Myocyte (in vitro differentiated cells): ENCODE results near the gene TOP2B. TPM values are rescaled to one million over a fixed set of nuclear protein-coding genes. Genes with fewer than 3 reads are reported as not detected.

Experiments used
- DNase-seq: peaks from one replicate; pipeline ENCODE4 v3.0.0-alpha.2; 2012; ENCODE audit warnings: low read depth
- microRNA-seq: library from miRNA; unstranded; fragments of <30 nt; microRNA quantifications from one replicate; pipeline ENCODE4, GENCODE V29; 2016
- total RNA-seq: library from RNA; depleted of rRNA; stranded (reverse); fragments of >200 nt; gene quantifications from 2 replicates; pipeline ENCODE4 v1.2.3, GENCODE V29; 2014

TOP2B gene
- total RNA-seq, 1 donor from 2014 or later, result 85.6 TPM

GRCh38 chr3:25565807-25566206 is 98.9 kb downstream of the TOP2B start:
- no peak for DNase-seq

- DNase-seq, result no peak
Measured at GRCh38 chr3:25564075-25564474, 100.6 kb downstream of the TOP2B start.

GRCh38 chr3:25563601-25564000 is 101.1 kb downstream of the TOP2B start:
- DNase-seq, result no peak

- no peak for DNase-seq
Measured at GRCh38 chr3:25558796-25559195, 105.9 kb downstream of the TOP2B start.

GRCh38 chr3:25558121-25558520 is 106.6 kb downstream of the TOP2B start:
- DNase-seq, result no peak

- peak; percentile 57 for DNase-seq
Measured at GRCh38 chr3:25557694-25558093, 107.0 kb downstream of the TOP2B start.

GRCh38 chr3:25556447-25556846 is 108.3 kb downstream of the TOP2B start:
- no peak for DNase-seq

GRCh38 chr3:25555695-25556437 is 108.8 kb downstream of the TOP2B start:
- DNase-seq, result no peak

- no peak for DNase-seq
Measured at GRCh38 chr3:25554376-25554775, 110.3 kb downstream of the TOP2B start.

- no peak for DNase-seq
Measured at GRCh38 chr3:25552251-25552650, 112.5 kb downstream of the TOP2B start.

GRCh38 chr3:25548836-25549235 is 115.9 kb downstream of the TOP2B start:
- DNase-seq, result no peak

GRCh38 chr3:25547943-25548674 is 116.6 kb downstream of the TOP2B start:
- DNase-seq, result peak; percentile 34

Small RNA genes lying within 50 kb of the gene (microRNA-seq; reads per million reads assigned to microRNA genes)
- not detected for gene MIR4442

Other genes with a start within 250 kb of the TOP2B start
- 0.13 TPM in 1 of 2 replicates, not detected in the other for gene RARB, start 236.6 kb downstream of the TOP2B start, total RNA-seq
- 24.1 and 26.6 TPM in 2 replicates for gene NGLY1, start 118.5 kb upstream of the TOP2B start, total RNA-seq
- gene OXSM, start 125.2 kb upstream of the TOP2B start, total RNA-seq, result 13.0 and 13.6 TPM in 2 replicates